ENCODE results near the gene LINGO3.

The LINGO3 gene, protein sequence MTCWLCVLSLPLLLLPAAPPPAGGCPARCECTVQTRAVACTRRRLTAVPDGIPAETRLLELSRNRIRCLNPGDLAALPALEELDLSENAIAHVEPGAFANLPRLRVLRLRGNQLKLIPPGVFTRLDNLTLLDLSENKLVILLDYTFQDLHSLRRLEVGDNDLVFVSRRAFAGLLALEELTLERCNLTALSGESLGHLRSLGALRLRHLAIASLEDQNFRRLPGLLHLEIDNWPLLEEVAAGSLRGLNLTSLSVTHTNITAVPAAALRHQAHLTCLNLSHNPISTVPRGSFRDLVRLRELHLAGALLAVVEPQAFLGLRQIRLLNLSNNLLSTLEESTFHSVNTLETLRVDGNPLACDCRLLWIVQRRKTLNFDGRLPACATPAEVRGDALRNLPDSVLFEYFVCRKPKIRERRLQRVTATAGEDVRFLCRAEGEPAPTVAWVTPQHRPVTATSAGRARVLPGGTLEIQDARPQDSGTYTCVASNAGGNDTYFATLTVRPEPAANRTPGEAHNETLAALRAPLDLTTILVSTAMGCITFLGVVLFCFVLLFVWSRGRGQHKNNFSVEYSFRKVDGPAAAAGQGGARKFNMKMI

DNA sequence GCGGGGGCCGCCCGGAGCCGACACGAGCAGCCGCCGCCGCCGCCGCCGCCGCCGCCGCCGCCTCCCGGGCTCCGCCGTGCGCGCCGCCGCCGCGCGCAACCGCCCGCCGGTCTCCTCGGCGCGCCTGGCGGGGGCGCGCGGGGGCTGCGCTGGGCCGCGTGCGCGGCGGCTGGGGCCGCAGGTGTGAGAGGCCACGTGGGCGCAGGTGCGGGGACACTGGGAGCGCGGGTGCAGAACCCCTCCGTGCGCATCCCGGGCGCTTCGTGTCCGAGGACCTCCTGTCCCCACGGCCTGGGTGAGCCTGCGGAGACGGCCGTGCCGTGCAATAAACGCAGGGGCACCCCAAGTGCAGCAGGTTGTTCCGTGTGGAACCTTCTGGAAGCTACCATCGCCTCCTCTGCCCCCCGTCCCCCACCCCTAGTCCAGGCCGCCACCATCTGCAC lies at the start of gene LINGO3:
Gene LINGO3 (minus strand): TSS at position 41 of the 443 bp plus-strand sequence. CDS start 16,378 bp downstream, outside the sequence.
- no peak for DNase-seq (ENCODE audit: low spot score)
- in situ Hi-C loops (cut with MboI; ENCODE audit: low pct_unique_long_range_greater_than_20kb, low sequenced_read_pairs, unreplicated experiment): no loop called here
- TF ChIP-seq, protein P1, sequence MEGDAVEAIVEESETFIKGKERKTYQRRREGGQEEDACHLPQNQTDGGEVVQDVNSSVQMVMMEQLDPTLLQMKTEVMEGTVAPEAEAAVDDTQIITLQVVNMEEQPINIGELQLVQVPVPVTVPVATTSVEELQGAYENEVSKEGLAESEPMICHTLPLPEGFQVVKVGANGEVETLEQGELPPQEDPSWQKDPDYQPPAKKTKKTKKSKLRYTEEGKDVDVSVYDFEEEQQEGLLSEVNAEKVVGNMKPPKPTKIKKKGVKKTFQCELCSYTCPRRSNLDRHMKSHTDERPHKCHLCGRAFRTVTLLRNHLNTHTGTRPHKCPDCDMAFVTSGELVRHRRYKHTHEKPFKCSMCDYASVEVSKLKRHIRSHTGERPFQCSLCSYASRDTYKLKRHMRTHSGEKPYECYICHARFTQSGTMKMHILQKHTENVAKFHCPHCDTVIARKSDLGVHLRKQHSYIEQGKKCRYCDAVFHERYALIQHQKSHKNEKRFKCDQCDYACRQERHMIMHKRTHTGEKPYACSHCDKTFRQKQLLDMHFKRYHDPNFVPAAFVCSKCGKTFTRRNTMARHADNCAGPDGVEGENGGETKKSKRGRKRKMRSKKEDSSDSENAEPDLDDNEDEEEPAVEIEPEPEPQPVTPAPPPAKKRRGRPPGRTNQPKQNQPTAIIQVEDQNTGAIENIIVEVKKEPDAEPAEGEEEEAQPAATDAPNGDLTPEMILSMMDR (IDR thresholded peaks at IDR 0.05; ENCODE audit: extremely low read depth, insufficient read depth, missing control alignments): no peak

- in situ Hi-C loops (cut with MboI; ENCODE audit: low pct_unique_long_range_greater_than_20kb, low sequenced_read_pairs, unreplicated experiment): no loop called here
- no peak for DNase-seq (ENCODE audit: low spot score)
- TF ChIP-seq, protein P1 (IDR thresholded peaks at IDR 0.05; ENCODE audit: extremely low read depth, insufficient read depth, missing control alignments): no peak
Measured at GRCh38 chr19:2356036-2356646, 48.2 kb upstream of the LINGO3 start.

DNA sequence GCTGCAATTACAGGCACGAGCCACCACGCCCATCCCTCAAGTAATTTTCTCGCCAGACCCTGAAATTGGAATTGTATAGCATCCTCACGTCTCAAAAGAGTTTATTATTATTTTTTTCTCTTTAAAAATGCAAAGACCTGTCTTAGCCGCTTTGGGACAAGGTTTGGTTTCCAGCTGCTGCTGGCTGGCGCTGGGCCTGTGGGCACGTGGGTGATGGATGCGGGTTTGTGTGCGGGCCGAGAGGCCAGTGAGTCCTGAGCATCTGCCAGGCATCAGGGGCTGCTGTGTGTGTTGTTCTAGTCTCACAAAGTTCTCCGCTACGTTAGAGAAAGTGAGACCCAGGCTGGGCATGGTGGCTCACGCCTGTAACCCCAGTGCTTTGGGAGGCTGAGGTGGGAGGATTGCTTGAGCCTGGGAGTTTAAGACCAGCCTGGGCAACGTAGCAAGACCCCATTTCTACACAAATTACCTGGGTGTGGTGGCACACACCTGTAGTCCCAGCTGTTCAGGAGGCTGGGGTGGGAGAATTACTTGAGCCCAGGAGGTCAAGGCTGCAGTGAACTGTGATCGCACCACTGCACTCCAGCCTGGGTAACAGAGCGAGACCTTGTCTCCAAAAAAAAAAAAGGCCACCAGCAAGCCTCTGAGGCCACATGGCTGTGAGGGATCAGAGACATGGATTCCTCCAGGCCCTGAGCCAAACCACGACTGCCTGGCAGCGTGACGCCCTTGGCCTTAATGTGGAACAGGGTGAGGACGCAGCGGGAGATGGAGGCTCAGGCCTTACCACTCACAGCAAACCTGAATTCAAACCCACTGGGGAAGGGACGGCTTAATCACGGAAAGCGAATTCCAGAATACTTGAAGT lies 47.4 kb upstream of the LINGO3 start:
- in situ Hi-C loops (cut with MboI; ENCODE audit: low pct_unique_long_range_greater_than_20kb, low sequenced_read_pairs, unreplicated experiment): no loop called here
- DNase-seq (ENCODE audit: low spot score): no peak
- TF ChIP-seq, protein P1 (IDR thresholded peaks at IDR 0.05; ENCODE audit: extremely low read depth, insufficient read depth, missing control alignments): no peak

- TF ChIP-seq, protein P1 (IDR thresholded peaks at IDR 0.05; ENCODE audit: extremely low read depth, insufficient read depth, missing control alignments): no peak
- DNase-seq (ENCODE audit: low spot score): no peak
- in situ Hi-C loops (cut with MboI; ENCODE audit: low pct_unique_long_range_greater_than_20kb, low sequenced_read_pairs, unreplicated experiment): no loop called here
Measured at GRCh38 chr19:2354670-2355069, 46.7 kb upstream of the LINGO3 start.

DNA sequence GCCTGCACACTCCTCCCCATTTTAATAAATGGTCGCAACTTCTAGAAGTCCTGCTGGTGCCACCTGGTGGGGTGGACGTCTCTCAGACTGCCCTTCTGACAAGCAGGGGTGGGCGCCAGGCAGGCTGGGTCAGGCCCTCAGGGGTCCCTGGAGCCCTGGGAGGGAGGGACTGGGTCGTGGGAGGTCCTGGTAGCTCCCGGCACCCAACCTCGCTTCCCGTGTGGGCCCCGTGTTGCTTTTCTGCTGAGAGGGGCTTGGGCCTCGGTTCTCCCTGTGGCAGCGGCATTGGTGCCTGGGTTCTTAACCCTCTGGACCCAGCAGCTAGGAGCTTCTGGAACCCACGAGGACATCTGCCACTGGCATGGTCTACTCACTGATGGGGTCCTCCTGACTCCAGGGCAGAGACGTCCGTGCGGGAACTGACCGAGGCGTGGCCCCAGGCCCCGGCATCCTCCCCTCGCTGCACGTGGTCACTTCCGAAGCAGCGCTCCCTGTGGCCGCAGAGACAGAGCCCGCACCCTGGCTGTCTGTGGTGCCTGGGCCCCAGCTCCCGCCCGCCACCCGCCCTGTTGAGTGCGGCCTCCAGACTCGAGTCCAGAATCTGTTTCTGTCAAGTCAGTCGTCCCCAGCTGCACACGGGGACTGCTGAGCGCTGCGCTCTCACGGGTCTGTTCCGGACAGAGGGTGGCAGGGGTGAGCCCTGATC lies 46.1 kb upstream of the LINGO3 start:
- in situ Hi-C loops (cut with MboI; ENCODE audit: low pct_unique_long_range_greater_than_20kb, low sequenced_read_pairs, unreplicated experiment): no loop called here
- no peak for DNase-seq (ENCODE audit: low spot score)
- TF ChIP-seq, protein P1 (IDR thresholded peaks at IDR 0.05; ENCODE audit: extremely low read depth, insufficient read depth, missing control alignments): peak; percentile 6
